Gastroesophageal sphincter (tissue), 3 donors: ENCODE results near the gene PRDM16.

Experiments used
- EP300 ChIP-seq: sonication (generic); formaldehyde crosslinking; IDR thresholded peaks from one replicate; pipeline ENCODE4 v1.6.1; 2017; ENCODE audit warnings: antibody characterized with exemption, mild to moderate bottlenecking
- POLR2A ChIP-seq, 2 donors: fragments of 450-650 bp; IDR thresholded peaks; one replicate each; pipeline ENCODE4 v1.6.1; 2017; ENCODE audit warnings: antibody characterized with exemption in 2 of 2, mild to moderate bottlenecking in 2 of 2, moderate library complexity in 1 of 2
- TF ChIP-seq, protein P1 (sequence below), 4 experiments: fragments of 200-600 bp in 2 of 4; fragments of 450-650 bp in 2 of 4; sonication (generic) in 1 of 4; IDR thresholded peaks; one replicate each; pipeline ENCODE4 v1.5.1; 2017 to 2019; ENCODE audit warnings: antibody characterized with exemption in 4 of 4, mild to moderate bottlenecking in 2 of 4, moderate library complexity in 2 of 4

DNA sequence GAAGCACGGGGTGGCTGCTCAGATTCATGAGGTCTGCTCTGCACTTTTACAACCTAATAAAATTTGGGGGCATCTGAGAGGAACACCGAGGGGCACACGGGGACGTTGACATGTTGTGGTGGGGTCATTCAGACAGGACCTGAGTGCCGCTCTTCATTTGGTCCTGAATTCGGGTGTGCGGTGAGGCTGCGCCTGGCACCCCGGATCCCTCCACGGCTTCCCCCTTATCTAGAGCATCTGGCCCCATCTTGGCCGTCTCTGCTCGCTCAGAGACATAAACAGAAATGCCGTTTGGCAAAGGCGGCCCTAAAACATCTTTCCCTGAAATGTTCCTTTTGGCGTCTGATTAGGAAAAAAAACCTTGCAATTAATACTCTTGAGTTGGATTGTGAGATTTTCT is 157.2 kb downstream of the PRDM16 start:
- TF ChIP-seq, protein P1, sequence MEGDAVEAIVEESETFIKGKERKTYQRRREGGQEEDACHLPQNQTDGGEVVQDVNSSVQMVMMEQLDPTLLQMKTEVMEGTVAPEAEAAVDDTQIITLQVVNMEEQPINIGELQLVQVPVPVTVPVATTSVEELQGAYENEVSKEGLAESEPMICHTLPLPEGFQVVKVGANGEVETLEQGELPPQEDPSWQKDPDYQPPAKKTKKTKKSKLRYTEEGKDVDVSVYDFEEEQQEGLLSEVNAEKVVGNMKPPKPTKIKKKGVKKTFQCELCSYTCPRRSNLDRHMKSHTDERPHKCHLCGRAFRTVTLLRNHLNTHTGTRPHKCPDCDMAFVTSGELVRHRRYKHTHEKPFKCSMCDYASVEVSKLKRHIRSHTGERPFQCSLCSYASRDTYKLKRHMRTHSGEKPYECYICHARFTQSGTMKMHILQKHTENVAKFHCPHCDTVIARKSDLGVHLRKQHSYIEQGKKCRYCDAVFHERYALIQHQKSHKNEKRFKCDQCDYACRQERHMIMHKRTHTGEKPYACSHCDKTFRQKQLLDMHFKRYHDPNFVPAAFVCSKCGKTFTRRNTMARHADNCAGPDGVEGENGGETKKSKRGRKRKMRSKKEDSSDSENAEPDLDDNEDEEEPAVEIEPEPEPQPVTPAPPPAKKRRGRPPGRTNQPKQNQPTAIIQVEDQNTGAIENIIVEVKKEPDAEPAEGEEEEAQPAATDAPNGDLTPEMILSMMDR (IDR thresholded peaks at IDR 0.05): no peak
- no peak for TF ChIP-seq EP300
- no peak for TF ChIP-seq POLR2A (IDR thresholded peaks at IDR 0.05)
